HL-60 (cell line): ENCODE results near the gene AOPEP.

Experiments used
- DNase-seq, 2 experiments: peaks; one replicate each; pipeline ENCODE4 v3.0.0-alpha.2; 2010 to 2020; ENCODE audit warnings: low read depth in 1 of 2, low spot score in 1 of 2
- H3K27ac ChIP-seq: fragments of 250-450 bp; sonication (Bioruptor Pico); replicated peaks from 2 replicates; pipeline ENCODE4 v1.5.1; 2020; ENCODE audit warnings: mild to moderate bottlenecking, moderate library complexity
- H3K27me3 ChIP-seq: fragments of 250-450 bp; sonication (Bioruptor Pico); 2 replicates; pipeline ENCODE4 v1.5.1; 2021; ENCODE audit warnings: mild to moderate bottlenecking, moderate library complexity; ENCODE audit not compliant: insufficient read depth, poor library complexity, severe bottlenecking
- H3K4me3 ChIP-seq: replicated peaks from 2 replicates; pipeline ENCODE4 v1.5.1; 2011; ENCODE audit warnings: mild to moderate bottlenecking, control low read depth, low read length; ENCODE audit not compliant: insufficient read depth
- CTCF ChIP-seq: IDR thresholded peaks from one replicate; pipeline ENCODE4 v1.5.1; 2011; ENCODE audit warnings: low read length, control low read depth, inconsistent platforms; ENCODE audit not compliant: insufficient read depth
- GABPA ChIP-seq: IDR thresholded peaks from 2 replicates; pipeline ENCODE4 v1.6.1; 2012; ENCODE audit warnings: low read depth
- POLR2AphosphoS5 ChIP-seq: IDR thresholded peaks from 2 replicates; pipeline ENCODE4 v1.6.1; 2012; ENCODE audit warnings: low read depth
- SPI1 ChIP-seq: IDR thresholded peaks from 2 replicates; pipeline ENCODE4 v1.6.1; 2012; ENCODE audit warnings: low read depth, mild to moderate bottlenecking, borderline replicate concordance
- TF ChIP-seq, protein P1 (sequence below): IDR thresholded peaks from 2 replicates; pipeline ENCODE4 v1.6.1; 2012; ENCODE audit warnings: low read depth; ENCODE audit not compliant: insufficient replicate concordance

The AOPEP gene

DNA sequence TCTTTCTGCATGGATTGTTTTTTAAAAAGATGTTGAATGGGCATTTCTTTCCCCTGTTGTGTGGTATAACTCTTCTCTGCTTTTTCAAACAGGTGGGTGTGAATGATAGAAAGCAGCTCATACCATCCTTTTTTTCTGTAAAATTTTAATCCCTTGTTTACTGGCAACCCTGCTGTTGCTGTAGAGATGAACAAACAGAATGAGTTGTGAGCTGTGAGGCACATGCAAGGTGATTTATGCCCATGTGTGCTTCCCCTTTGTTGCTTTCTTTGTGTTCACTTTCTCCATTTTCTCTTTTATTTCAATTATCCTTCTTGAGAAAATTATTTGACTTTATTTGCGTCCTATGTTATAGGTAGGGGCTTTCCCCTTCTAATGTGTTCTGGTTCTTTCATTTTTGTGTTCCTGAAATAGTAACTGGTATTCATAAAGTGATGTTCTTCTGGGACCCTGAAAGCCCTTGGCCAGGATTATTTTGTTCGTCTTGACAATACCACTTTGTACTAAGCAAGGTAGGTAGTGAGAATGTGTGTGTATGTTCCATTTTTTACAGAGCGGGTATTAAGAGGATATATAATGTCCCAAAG lies 79.9 kb downstream of the AOPEP start:
- no peak overlapping the region for H3K4me3 ChIP-seq
- TF ChIP-seq, protein P1, sequence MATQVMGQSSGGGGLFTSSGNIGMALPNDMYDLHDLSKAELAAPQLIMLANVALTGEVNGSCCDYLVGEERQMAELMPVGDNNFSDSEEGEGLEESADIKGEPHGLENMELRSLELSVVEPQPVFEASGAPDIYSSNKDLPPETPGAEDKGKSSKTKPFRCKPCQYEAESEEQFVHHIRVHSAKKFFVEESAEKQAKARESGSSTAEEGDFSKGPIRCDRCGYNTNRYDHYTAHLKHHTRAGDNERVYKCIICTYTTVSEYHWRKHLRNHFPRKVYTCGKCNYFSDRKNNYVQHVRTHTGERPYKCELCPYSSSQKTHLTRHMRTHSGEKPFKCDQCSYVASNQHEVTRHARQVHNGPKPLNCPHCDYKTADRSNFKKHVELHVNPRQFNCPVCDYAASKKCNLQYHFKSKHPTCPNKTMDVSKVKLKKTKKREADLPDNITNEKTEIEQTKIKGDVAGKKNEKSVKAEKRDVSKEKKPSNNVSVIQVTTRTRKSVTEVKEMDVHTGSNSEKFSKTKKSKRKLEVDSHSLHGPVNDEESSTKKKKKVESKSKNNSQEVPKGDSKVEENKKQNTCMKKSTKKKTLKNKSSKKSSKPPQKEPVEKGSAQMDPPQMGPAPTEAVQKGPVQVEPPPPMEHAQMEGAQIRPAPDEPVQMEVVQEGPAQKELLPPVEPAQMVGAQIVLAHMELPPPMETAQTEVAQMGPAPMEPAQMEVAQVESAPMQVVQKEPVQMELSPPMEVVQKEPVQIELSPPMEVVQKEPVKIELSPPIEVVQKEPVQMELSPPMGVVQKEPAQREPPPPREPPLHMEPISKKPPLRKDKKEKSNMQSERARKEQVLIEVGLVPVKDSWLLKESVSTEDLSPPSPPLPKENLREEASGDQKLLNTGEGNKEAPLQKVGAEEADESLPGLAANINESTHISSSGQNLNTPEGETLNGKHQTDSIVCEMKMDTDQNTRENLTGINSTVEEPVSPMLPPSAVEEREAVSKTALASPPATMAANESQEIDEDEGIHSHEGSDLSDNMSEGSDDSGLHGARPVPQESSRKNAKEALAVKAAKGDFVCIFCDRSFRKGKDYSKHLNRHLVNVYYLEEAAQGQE: no peak
- TF ChIP-seq CTCF (no peak), SPI1 (no peak), GABPA (no peak), POLR2AphosphoS5 (no peak)
- H3K27ac ChIP-seq: peak overlapping the region; percentile 73
- no peaks in the 10 kb centered on the region for H3K27me3 ChIP-seq
- no peak for DNase-seq

- no peaks in the 10 kb centered on the region for H3K27me3 ChIP-seq
- H3K27ac ChIP-seq: no peak overlapping the region
- H3K4me3 ChIP-seq: no peak overlapping the region
- DNase-seq: no peak
- TF ChIP-seq CTCF: no peak
- no peak for TF ChIP-seq POLR2AphosphoS5
- TF ChIP-seq GABPA: no peak
- TF ChIP-seq, protein P1: no peak
- no peak for TF ChIP-seq SPI1
Observed at GRCh38 chr9:94807556-94807955, 81.1 kb downstream of the AOPEP start.

GRCh38 chr9:94808926-94809700 lies 82.6 kb downstream of the AOPEP start:
- Histone ChIP-seq H3K4me3 (no peak overlapping the region), H3K27me3 (no peaks in the 10 kb centered on the region), H3K27ac (no peak overlapping the region)
- no peak for DNase-seq
- TF ChIP-seq GABPA: no peak
- TF ChIP-seq CTCF: no peak
- no peak for TF ChIP-seq POLR2AphosphoS5
- TF ChIP-seq, protein P1: no peak
- no peak for TF ChIP-seq SPI1
